ENCODE data around the gene DOHH. TPM values are rescaled to one million over a fixed set of nuclear protein-coding genes. Genes with fewer than 3 reads are reported as not detected.

The DOHH gene
- total and polyA plus RNA-seq, 9 of the 15 experiments (the other 6 are each of a cell fraction or from before 2014, with no cell fraction given), result 0.14 to 47.2 (median 5.1) TPM

GRCh38 chr19:3494051-3494450, 6.4 kb downstream of the DOHH start:
- POLR2A ChIA-PET, result interaction anchor here (0.6 to 0.9 kb wide), 2 partner anchors 14 to 62 kb away, joined by 3 read pairs; partner anchors contain the start of gene SMIM24
- WGBS (ENCODE audit: insufficient coverage, low coverage, missing lambda C conversion rate), result 89% methylated on average over 15 of the region's 15 CpGs
- peaks cover 0 to 32% of the 10 kb centered on the region in 2 experiments; a peak in 4 of 5 replicates for H3K4me1 ChIP-seq (replicated peaks in 1 of 2; ENCODE audit: control insufficient read depth in 2 of 2, insufficient read depth in 2 of 2, low read length in 2 of 2)
- TF ChIP-seq SRF (CRISPR knock-in tag; IDR thresholded peaks at IDR 0.05), result no peak
- peak; percentile 32 for TF ChIP-seq RBM25 (IDR thresholded peaks at IDR 0.05; ENCODE audit: low read depth, low read length, severe bottlenecking)
- no peak for TF ChIP-seq THAP7 (CRISPR knock-in tag; IDR thresholded peaks at IDR 0.05)
- TF ChIP-seq SRSF3 (IDR thresholded peaks at IDR 0.05; ENCODE audit: insufficient read depth, low read length), result no peak
- TF ChIP-seq CHD2 (IDR thresholded peaks at IDR 0.05; ENCODE audit: low read depth, low read length), result peak; percentile 43
- no peak for TF ChIP-seq HMBOX1 (IDR thresholded peaks at IDR 0.05)
- no peak for TF ChIP-seq ATF7 (IDR thresholded peaks at IDR 0.05)
- no peak for TF ChIP-seq KLF16 (IDR thresholded peaks at IDR 0.05)
- no peak for TF ChIP-seq SRSF1 (IDR thresholded peaks at IDR 0.05; ENCODE audit: low read depth, low read length)
- peak; percentile 63 for TF ChIP-seq FOS (IDR thresholded peaks at IDR 0.05; ENCODE audit: extremely low read depth, insufficient read length)
- TF ChIP-seq NFYB (IDR thresholded peaks at IDR 0.05; ENCODE audit: extremely low read depth, insufficient read length), result peak; percentile 64
- TF ChIP-seq, protein P1, sequence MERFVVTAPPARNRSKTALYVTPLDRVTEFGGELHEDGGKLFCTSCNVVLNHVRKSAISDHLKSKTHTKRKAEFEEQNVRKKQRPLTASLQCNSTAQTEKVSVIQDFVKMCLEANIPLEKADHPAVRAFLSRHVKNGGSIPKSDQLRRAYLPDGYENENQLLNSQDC (CRISPR knock-in tag; IDR thresholded peaks at IDR 0.05), result no peak
- TF ChIP-seq ZNF347 (CRISPR knock-in tag; IDR thresholded peaks at IDR 0.05; ENCODE audit: low read depth), result no peak
- TF ChIP-seq SMARCA4 (IDR thresholded peaks at IDR 0.05), result no peak
- no peak for TF ChIP-seq PBX2 (CRISPR knock-in tag; IDR thresholded peaks at IDR 0.05; ENCODE audit: low read depth)
- peak; percentile 61 for TF ChIP-seq PBX2 (tag; conservative IDR thresholded peaks at IDR 0.05; ENCODE audit: low read depth)
- TF ChIP-seq TCF7L2 (IDR thresholded peaks at IDR 0.05; ENCODE audit: low read depth, low read length), result no peak
- TF ChIP-seq E2F6 (IDR thresholded peaks at IDR 0.05; ENCODE audit: borderline replicate concordance in 1 of 2, extremely low read depth in 1 of 2, insufficient read depth in 1 of 2, insufficient read length in 1 of 2, low read depth in 1 of 2, low read length in 1 of 2, poor library complexity in 1 of 2, severe bottlenecking in 1 of 2), result no peak

More at GRCh38 chr19:3494051-3494450, 6.4 kb downstream of the DOHH start:
- intact Hi-C loops (cut with micrococcal nuclease) (no loop called here), in situ Hi-C loops (cut with MboI) (no loop called here)
- peak; percentile 98 for ATAC-seq
- no peak for FAIRE-seq
- Histone ChIP-seq H3K4me3 (no peak overlapping the region), H4K20me1 (replicated peaks; ENCODE audit: control insufficient read depth, insufficient read depth, low read length) (no peaks in the 10 kb centered on the region), H3K9me3 (replicated peaks; ENCODE audit: control insufficient read depth, insufficient read depth, low read depth, low read length) (no peaks in the 10 kb centered on the region), H3K79me2 (ENCODE audit: control insufficient read depth, insufficient read depth, low read length) (peaks cover 23% of the 10 kb centered on the region), H3K9ac (ENCODE audit: insufficient read depth in 1 of 2, low read depth in 2 of 2, low read length in 2 of 2) (no peak overlapping the region), H2AFZ (ENCODE audit: low read depth, low read length) (no peak overlapping the region), H3K36me3 (ENCODE audit: control insufficient read depth, insufficient read depth, low read length) (peaks cover 76% of the 10 kb centered on the region), H3K4me2 (ENCODE audit: insufficient read depth, low read length) (no peak overlapping the region), H3K27me3 (ENCODE audit: control insufficient read depth in 2 of 2, insufficient read depth in 2 of 2, low read length in 2 of 2) (no peaks in the 10 kb centered on the region), H3K9me1 (ENCODE audit: control insufficient read depth, insufficient read depth, low read length) (no peaks in the 10 kb centered on the region), H3K27ac (ENCODE audit: extremely low read depth, low read depth, low read length) (no peak overlapping the region)
- peak; percentile 32 to 91 (median 88) for DNase-seq (ENCODE audit: extremely low read depth in 1 of 4, low spot score in 3 of 4)
- CTCF ChIA-PET (ENCODE audit: low intra/inter-chr PET ratio), result no interaction called here
- no TSS peak for BruUV-seq (replicated peaks)
